Lower lobe of right lung (tissue), 2 donors: Measurements from ENCODE around the gene KIAA0408. TPM values are rescaled to one million over a fixed set of nuclear protein-coding genes. Genes with fewer than 3 reads are reported as not detected.
"Not testable (repeated sequence)": the region's sequence is repeated elsewhere in the genome, so short reads cannot be mapped to it uniquely, and the experiment has no call there.

ENCODE experiments used
- ATAC-seq, 2 donors: fragments of 200-7000 bp; cut with Tn5 transposase; one replicate each; pipeline ENCODE4 v1.9.1; 2020 to 2022; ENCODE audit warnings: mild to moderate bottlenecking in 2 of 2, moderate library complexity in 2 of 2
- DNase-seq: peaks from one replicate; pipeline ENCODE4 v3.0.0-alpha.2; 2020
- H3K27ac ChIP-seq: fragments of 200-600 bp; one replicate; pipeline ENCODE4 v1.8.0; 2022
- H3K27me3 ChIP-seq: fragments of 200-600 bp; one replicate; pipeline ENCODE4 v1.8.0; 2022; ENCODE audit warnings: low read depth
- H3K36me3 ChIP-seq: fragments of 200-600 bp; one replicate; pipeline ENCODE4 v1.8.0; 2022; ENCODE audit warnings: mild to moderate bottlenecking
- H3K4me1 ChIP-seq: fragments of 200-600 bp; one replicate; pipeline ENCODE4 v1.8.0; 2022
- H3K4me3 ChIP-seq: fragments of 200-600 bp; one replicate; pipeline ENCODE4 v1.8.0; 2022; ENCODE audit warnings: mild to moderate bottlenecking
- H3K9me3 ChIP-seq: fragments of 200-600 bp; one replicate; pipeline ENCODE4 v1.8.0; 2022
- intact Hi-C: fragments of 100-400 bp; cut with DNase I; formaldehyde crosslinking; loops from one replicate; pipeline ENCODE4 v1.11.0; 2022
- total RNA-seq: library from RNA; stranded (reverse); fragmentation: NEBNext Ultra II Directional; extraction: Animal tissue kit (Norgen Biotek cat#: 25700); gene quantifications from one replicate; pipeline ENCODE4 v1.2.1, GENCODE V29; 2021
- TF ChIP-seq, protein P1 (sequence below): fragments of 200-600 bp; IDR thresholded peaks from one replicate; pipeline ENCODE4 v1.8.0; 2022; ENCODE audit warnings: antibody characterized with exemption, mild to moderate bottlenecking
- donor health status: DM: no; HTN: yes; CAD: no; lungs with severe emphysema.

Gene KIAA0408
- total RNA-seq, 1 donor from 2014 or later = 55.1 TPM

DNA sequence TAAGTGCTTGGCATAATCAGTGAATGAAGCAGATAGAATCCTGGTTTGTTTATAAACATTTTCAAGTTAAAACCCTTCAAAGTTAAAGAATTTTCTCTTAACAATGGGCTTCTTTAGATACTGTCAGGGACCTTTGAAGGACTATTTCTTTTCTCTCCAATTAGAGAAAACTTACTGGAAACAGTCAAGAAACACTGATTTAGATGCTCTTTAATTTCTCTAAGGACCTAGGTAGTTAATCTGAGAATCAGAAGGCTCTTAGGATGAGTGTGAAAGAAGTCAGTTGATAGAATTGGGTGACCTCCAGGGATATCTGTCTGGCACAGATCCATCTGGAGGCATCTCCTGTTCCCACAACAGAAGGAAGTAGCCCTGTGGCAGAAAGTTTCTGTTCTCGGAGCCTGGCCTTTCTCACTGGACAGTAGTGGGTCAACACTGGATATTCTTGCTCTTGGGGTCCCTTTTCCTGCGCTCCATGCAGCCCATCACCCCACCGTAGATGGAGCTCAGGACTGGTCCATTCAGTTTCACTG is 22.5 kb downstream of the KIAA0408 start:
- intact Hi-C loops = no loop called here
- H3K36me3 ChIP-seq = no peaks in the 10 kb centered on the region
- DNase-seq = no peak

DNA sequence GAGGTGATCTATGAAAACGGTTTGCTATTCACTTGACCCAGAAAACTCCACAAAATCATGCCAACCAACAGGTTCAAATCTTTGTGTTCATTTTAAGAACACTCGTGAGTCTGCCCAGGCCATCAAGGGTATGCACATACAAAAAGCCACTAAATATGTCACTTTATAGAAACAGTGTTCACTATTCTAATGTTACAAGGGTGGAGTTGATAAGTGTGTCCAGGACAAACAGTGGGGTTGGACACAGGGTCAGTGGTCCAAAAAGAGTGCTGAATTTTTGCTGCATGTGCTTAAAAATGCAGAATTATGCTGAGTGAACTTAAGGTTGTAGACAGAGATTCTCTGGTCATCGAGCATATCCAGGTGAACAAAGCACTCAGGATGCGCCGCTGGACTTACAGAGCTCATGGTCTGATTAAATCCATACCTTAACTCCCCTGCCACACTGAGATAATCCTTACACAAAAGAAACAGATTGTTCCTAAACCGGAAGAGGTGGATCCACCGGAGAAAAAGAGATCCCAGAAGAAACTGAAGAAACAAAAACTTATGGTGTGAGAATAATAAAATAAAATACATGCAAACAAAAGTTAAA is 23.5 kb downstream of the KIAA0408 start:
- Histone ChIP-seq H3K4me3 (no peak overlapping the region), H3K27ac (no peak overlapping the region), H3K27me3 (no peaks in the 10 kb centered on the region), H3K4me1 (no peaks in the 10 kb centered on the region), H3K36me3 (no peaks in the 10 kb centered on the region), H3K9me3 (no peaks in the 10 kb centered on the region)
- DNase-seq (no peak), ATAC-seq (no peak)
- TF ChIP-seq, protein P1, sequence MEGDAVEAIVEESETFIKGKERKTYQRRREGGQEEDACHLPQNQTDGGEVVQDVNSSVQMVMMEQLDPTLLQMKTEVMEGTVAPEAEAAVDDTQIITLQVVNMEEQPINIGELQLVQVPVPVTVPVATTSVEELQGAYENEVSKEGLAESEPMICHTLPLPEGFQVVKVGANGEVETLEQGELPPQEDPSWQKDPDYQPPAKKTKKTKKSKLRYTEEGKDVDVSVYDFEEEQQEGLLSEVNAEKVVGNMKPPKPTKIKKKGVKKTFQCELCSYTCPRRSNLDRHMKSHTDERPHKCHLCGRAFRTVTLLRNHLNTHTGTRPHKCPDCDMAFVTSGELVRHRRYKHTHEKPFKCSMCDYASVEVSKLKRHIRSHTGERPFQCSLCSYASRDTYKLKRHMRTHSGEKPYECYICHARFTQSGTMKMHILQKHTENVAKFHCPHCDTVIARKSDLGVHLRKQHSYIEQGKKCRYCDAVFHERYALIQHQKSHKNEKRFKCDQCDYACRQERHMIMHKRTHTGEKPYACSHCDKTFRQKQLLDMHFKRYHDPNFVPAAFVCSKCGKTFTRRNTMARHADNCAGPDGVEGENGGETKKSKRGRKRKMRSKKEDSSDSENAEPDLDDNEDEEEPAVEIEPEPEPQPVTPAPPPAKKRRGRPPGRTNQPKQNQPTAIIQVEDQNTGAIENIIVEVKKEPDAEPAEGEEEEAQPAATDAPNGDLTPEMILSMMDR = no peak
- intact Hi-C loops = no loop called here

More for the DNA sequence above, 22.5 kb downstream of the KIAA0408 start:
- H3K4me1 ChIP-seq = no peaks in the 10 kb centered on the region
- TF ChIP-seq, protein P1 = no peak
- no peaks in the 10 kb centered on the region for H3K9me3 ChIP-seq
- ATAC-seq = peak in 1 of 2 donors; percentile 44
- no peaks in the 10 kb centered on the region for H3K27me3 ChIP-seq
- no peak overlapping the region for H3K27ac ChIP-seq
- H3K4me3 ChIP-seq = no peak overlapping the region

DNA sequence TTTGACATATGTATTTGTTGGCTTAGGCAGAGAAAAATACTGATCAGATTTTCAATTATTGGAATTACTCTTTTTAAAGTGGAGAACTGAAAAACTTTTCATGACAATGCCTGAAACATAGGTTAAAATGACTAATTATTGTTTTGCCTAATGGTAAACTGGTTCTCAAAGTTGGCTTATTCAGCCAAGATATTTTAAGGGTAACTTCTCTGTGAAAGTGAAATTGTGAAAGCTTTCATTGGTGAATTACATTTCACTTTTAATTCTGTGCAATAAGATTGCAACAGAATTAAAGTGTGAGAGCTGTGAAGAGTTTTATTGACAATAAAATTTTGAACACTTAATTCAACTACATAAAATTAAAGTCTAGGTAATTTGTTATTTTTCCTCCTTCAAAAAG is 24.5 kb downstream of the KIAA0408 start:
- Histone ChIP-seq H3K4me3 (no peak overlapping the region), H3K9me3 (no peaks in the 10 kb centered on the region), H3K27me3 (no peaks in the 10 kb centered on the region), H3K36me3 (no peaks in the 10 kb centered on the region), H3K27ac (no peak overlapping the region), H3K4me1 (no peaks in the 10 kb centered on the region)
- no peak for ATAC-seq
- DNase-seq = no peak
- intact Hi-C loops = no loop called here
- TF ChIP-seq, protein P1 = no peak

DNA sequence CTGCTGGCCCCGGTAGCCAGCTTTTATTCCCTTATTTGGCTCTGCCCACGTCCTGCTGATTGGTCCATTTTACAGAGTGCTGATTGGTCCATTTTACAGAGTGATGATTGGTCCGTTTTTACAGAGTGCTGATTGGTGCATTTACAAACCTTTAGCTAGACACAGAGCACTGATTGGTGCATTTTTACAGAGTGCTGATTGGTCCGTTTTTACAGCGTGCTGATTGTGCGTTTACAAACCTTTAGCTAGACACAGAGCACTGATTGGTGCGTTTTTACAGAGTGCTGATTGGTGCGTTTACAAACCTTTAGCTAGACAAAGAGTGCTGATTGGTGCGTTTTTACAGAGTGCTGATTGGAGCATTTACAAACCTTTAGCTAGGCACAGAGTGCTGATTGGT is 30.6 kb downstream of the KIAA0408 start:
- H3K27ac ChIP-seq, H3K9me3 ChIP-seq, ATAC-seq, H3K36me3 ChIP-seq, H3K4me1 ChIP-seq, H3K4me3 ChIP-seq, intact Hi-C loops, DNase-seq, H3K27me3 ChIP-seq: not testable (repeated sequence)

DNA sequence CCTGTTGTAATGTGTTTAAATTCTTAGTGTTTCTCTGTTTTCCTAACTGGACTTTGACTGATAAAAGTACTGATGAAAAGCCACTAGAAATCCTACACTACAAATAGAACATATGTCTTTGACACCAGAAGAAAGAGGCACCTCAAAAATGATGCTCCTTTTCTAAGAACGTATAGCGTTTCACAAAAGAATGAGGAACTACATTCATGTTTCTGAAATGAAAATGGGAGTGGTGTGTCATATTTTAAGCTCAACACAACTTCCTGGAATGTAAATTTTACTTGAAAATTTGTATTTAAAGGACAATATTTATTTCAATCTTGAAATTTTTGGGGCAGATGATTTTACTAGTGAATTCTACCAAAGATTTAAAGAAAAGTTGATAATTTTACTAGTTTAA is 35.3 kb downstream of the KIAA0408 start:
- Histone ChIP-seq H3K4me3 (no peak overlapping the region), H3K9me3 (no peaks in the 10 kb centered on the region), H3K27ac (no peak overlapping the region), H3K4me1 (no peaks in the 10 kb centered on the region), H3K36me3 (no peaks in the 10 kb centered on the region), H3K27me3 (no peaks in the 10 kb centered on the region)
- TF ChIP-seq, protein P1 = no peak
- ATAC-seq (no peak), DNase-seq (no peak)
- intact Hi-C loops = no loop called here

DNA sequence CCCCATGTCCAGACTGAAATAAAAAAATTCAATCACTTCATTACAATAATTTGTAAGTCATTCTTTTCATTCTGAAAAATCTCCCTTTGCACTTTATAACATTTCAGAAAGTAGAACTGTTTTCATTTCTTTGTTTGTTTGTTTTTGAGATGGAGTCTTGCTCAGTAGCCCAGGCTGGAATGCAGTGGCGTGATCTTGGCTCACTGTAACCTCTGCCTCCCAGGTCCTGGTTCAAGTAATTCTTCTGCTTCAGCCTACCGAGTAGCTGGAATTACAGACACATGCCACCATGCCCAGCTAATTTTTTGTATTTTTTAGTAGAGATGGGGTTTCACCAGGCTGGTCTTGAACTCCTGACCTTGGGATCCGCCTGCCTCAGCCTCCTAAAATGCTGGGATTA is 38.0 kb downstream of the KIAA0408 start:
- H3K4me3 ChIP-seq, H3K4me1 ChIP-seq, H3K27me3 ChIP-seq, intact Hi-C loops, H3K27ac ChIP-seq, ATAC-seq, DNase-seq, H3K36me3 ChIP-seq, H3K9me3 ChIP-seq: not testable (repeated sequence)
